OCI-LY1 (cell line): ENCODE results near the gene GPR107.

Experiments
- CTCF ChIP-seq: fragments of 200-600 bp; sonication (generic), shearing (Covaris generic); IDR thresholded peaks from 2 replicates; pipeline ENCODE4 v1.5.1; 2017; ENCODE audit warnings: mild to moderate bottlenecking, antibody characterized with exemption, low read length, moderate library complexity, mixed read lengths
- EZH2 ChIP-seq: fragments of 200-600 bp; sonication (generic), shearing (Covaris generic); IDR thresholded peaks from 2 replicates; pipeline ENCODE4 v1.8.0; 2017; ENCODE audit warnings: borderline replicate concordance, mixed run types, mild to moderate bottlenecking, antibody characterized with exemption, low read length, moderate library complexity, mixed read lengths

GRCh38 chr9:130078547-130078946, 24.8 kb downstream of the GPR107 start:
- no peak for TF ChIP-seq CTCF
- no peak for TF ChIP-seq EZH2
